GM23338 (cell line): ENCODE data around the gene TFAM.
"Not testable (repeated sequence)": the region's sequence is repeated elsewhere in the genome, so short reads cannot be mapped to it uniquely, and the experiment has no call there.

ENCODE experiments used
- CREB1 ChIP-seq: fragments of 250-450 bp; sonication (Bioruptor Pico); IDR thresholded peaks from 2 replicates; pipeline ENCODE4 v1.5.0; 2020; ENCODE audit warnings: low read depth, mild to moderate bottlenecking, moderate library complexity
- CTCF ChIP-seq, 2 experiments: fragments of 200-600 bp in 1 of 2; sonication (generic) in 1 of 2; conservative IDR thresholded peaks; 2 replicates each; pipeline versions ENCODE4 v1.5.1 to v1.6.1; 2016 to 2017; ENCODE audit warnings: antibody characterized with exemption in 2 of 2, low read depth in 2 of 2, mild to moderate bottlenecking in 2 of 2, moderate library complexity in 1 of 2
- ETS1 ChIP-seq: IDR thresholded peaks from 2 replicates; pipeline ENCODE4 v1.6.1; 2016; ENCODE audit warnings: antibody characterized with exemption
- EZH2 ChIP-seq: fragments of 200-600 bp; sonication (generic); IDR thresholded peaks from one replicate; pipeline ENCODE4 v1.8.0; 2017; ENCODE audit warnings: antibody characterized with exemption, mild to moderate bottlenecking, low read depth; ENCODE audit not compliant: unreplicated experiment
- JUNB ChIP-seq: IDR thresholded peaks from one replicate; pipeline ENCODE4 v1.6.1; 2016; ENCODE audit warnings: antibody characterized with exemption; ENCODE audit not compliant: unreplicated experiment
- POLR2AphosphoS5 ChIP-seq: IDR thresholded peaks from 2 replicates; pipeline ENCODE4 v1.6.1; 2016; ENCODE audit warnings: antibody characterized with exemption, low read depth
- REST ChIP-seq: IDR thresholded peaks from one replicate; pipeline ENCODE4 v1.6.1; 2018; ENCODE audit warnings: antibody characterized with exemption; ENCODE audit not compliant: unreplicated experiment
- ZNF114 ChIP-seq: fragments of 250-450 bp; sonication (Bioruptor Pico); IDR thresholded peaks from 2 replicates; pipeline ENCODE4 v1.5.0; 2020; ENCODE audit warnings: mild to moderate bottlenecking, moderate library complexity

DNA sequence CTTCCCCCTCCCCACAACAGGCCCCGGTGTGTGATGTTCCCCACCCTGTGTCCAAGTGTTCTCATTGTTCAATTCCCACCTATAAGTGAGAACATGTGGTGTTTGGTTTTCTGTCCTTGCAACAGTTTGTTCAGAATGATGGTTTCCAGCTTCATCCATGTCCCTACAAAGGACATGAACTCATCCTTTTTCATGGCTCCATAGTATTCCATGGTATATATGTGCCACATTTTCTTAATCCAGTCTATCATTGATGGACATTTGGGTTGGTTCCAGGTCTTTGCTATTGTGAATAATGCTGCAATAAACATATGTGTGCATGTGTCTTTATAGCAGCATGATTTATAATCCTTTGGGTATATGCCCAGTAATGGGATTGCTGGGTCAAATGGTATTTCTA is 43.2 kb downstream of the TFAM start:
- not testable (repeated sequence) for TF ChIP-seq CTCF (conservative IDR thresholded peaks at IDR 0.05; ENCODE audit: low read depth in 2 of 2); POLR2AphosphoS5; JUNB; CREB1; REST; EZH2; ZNF114 (CRISPR knock-in tag); ETS1
